NCI-H526 (cell line): ENCODE measurements around the gene TPD52L1.
"Not testable (repeated sequence)": the region's sequence is repeated elsewhere in the genome, so short reads cannot be mapped to it uniquely, and the experiment has no call there.

Experiments used
- DNase-seq, 2 experiments: peaks; one replicate each; lab custom pipeline; 2025; lab: John Stamatoyannopoulos, UW

The TPD52L1 gene, protein sequence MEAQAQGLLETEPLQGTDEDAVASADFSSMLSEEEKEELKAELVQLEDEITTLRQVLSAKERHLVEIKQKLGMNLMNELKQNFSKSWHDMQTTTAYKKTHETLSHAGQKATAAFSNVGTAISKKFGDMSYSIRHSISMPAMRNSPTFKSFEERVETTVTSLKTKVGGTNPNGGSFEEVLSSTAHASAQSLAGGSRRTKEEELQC

DNA sequence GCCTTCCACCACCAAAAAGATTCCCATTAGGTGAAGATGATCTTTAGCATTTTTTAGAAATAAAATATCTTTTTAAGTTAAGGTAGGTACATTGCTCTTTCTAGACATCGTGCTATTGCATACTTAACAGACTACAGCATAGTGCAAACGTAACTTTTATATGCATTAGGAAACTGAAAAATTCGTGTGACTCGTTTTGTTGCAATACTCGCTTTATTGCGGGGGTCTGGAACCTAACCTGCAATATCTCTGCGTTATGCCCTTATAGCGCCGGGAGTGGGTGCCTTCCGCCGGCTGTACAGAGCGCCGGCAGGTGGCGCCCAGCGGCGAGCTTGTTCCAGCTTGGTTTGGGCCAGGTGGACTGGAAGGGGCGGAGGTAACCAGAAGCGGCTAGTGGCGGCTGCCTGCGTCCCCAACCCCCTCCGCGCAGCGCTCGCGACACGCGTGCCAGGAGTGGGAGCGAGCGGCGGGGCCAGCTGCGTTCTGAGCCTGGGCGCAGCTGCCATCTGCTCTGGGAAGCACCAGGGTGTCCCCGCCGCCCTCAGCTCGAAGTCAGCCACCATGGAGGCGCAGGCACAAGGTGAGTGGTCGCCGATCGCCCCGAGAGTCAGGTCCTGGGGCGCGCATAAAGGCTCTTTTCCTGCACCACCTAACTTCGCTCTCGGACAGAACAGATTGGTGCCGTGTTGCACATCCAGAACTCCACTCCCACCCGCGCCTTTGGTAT is at the start of gene TPD52L1:
Gene TPD52L1 (plus strand): TSS at position 383 of the 727 bp plus-strand sequence. CDS start 179 bp downstream, at position 562.
- DNase-seq, result peak; percentile 47 to 77

DNA sequence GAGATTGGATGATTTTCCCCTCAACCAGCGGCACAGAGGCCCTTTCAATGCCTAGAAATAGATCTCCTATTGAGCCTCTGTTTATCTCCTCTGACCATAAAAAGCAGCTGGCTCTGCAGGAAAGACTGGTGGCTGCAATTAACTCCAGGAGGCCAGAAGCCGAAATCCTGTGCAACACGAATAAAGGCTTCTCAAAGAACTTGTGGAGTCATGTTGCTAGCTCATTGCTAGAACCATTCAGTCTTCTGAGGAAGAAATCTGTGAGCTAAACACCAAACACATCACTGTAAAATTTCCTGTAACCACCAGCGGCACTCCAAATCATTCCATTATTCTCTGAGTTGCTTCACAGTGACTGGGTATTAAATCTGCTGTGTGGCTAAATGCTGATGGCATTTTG is 49.1 kb upstream of the TPD52L1 start:
- no peak for DNase-seq

DNA sequence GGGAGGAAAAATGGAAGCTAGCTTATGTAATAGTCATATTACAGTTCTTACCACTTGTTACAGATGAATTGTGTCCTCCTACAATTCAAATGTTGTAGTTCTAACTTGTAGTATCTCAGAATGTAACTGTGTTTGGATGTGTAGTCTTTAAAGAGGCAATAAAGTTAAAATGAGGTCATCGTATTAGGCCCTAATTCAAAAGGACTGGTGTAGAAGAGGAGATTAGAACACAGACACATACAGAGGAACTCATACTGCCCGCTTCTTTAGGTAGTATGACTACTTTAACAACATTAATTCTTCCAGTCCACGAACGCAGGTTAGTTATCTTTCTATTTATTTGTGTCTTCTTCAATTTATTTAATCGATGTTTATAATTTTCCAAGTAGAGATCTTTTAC is 46.5 kb upstream of the TPD52L1 start:
- DNase-seq, result no peak

DNA sequence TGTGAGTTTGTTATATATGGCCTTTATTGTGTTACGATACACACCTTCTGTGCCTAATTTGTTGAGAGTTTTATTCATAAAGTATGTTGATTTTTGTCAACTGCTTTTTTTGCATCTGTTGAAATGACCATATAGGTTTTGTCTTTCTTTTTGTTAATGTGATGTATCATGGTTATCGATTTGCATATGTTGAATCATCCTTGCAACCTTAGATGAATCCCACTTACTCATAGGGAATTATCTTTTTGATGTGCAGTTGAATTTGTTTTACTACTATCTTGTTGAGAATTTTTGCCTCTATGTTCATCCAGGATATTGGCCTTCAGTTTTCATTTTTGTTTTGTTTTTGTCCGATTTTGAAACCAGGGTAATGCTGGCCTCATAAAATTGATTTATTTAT is 45.7 kb upstream of the TPD52L1 start:
- DNase-seq, result no peak

DNA sequence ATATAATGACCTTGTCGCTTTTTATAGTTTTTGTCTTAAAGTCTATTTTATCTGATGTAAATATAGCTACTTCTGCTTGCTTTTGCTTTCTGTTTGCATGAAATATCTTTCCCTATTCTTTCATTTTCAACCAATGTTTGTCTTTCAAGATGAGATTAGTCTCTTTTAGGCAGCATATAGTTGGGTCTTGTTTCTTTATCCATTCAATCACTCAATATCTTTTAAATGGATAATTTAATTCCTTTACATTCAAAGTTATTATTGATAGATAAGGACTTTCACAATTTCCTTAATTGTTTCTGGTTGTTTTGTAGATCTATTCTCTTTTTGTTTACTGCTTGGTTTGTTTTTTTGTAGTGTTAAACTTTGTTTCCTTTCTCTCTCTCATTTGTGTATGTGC is 43.5 kb upstream of the TPD52L1 start:
- DNase-seq, result no peak

DNA sequence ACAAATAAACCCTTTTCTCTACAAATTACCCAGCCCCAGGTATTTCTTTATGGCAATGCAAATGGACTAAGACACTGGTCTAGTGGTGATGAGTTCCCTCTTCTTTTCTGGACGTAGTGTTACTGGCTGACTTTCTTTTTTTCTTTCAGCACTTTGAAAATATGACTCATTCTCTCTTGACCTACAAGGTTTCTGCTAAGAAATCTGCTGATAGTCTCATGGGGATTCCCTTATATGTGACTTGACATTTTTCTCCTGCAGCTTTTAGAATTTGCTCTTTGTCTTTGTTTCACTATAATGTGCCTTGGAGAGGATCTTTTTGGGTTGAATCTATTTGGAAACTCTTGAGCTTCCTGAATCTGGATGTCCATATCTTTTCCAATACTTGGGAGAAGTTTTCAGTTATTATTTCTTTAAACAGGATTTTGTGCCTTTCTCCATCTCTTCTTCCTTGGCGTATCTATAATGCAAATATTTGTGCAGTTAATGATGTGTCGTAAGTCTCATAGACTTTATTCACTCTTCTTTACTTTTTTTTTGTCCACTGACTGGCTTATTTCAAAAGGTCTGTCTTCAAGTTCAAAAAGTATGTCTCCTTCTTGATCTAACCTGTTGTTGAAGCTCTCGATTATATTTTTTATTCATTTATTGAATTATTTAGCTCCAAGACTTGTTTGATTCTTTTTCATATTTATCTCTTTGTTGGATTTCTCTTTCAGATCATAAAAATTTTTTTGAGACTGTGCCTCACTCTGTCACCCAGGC is 42.2 kb upstream of the TPD52L1 start:
- DNase-seq, result no peak

DNA sequence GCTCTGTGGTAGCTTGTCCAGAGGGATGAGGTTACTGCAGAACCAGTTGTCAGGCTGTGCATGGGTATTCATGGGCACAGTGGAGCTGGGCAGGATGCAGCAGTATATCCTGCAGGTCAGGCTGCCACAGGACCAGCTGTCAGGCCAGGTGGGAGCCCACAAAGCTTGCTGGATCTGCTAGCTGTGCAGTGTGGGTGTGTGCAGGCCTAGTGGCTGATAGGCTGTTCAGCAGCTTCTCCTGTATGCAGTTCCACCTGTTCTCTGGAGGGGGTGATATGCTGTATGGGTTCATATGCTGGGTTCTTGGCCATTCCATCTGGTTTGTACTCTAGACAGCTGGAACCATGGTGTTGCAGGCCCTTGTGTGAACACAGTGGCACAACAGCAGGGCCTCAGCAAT is 40.6 kb upstream of the TPD52L1 start:
- no peak for DNase-seq

DNA sequence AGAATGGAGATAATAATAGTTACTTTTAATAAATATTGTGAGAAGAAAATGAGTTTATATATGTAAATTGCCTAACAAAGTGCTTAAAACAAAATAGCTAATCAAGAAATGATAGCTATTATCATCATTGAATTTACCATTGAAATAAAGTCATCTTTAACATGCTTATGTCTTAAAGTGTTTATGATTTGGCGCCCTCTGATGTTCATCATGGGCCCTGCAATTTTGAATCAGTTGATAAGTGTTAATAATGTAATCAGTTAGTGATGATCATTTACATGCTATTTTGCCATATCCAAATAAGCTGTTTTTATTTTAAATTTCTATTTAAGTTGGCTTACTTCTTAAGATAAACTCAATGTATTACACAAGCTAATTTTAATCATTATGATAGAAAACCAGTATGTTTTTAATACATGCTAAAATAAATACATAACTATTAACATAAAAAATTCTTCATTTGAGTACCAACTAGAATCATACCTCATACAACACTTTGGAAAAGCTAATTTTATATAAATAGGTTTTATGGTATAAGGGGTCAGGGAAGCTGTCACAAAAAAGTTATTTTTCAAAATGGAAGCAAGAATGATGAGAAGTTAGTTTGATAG is 39.2 kb upstream of the TPD52L1 start:
- peak; percentile 38 to 60 for DNase-seq

DNA sequence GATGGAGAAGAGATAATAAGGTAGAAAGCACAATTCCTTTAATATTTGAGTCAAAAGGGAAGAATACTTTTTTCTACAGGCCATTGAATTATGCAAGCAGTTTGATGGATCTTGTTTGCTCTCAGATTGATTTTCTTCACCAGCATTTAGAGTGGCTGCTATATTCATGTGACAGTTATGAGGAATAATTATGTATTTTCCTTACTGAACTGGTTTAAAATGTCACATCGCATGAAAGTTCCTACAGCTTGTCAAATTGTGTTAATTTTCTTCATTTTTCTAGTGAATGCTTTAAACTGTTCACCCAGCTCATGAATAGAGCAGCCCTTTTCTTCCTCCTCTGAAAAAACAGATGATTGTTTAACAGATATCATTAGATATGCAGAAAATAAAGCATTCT is 37.4 kb upstream of the TPD52L1 start:
- no peak for DNase-seq

DNA sequence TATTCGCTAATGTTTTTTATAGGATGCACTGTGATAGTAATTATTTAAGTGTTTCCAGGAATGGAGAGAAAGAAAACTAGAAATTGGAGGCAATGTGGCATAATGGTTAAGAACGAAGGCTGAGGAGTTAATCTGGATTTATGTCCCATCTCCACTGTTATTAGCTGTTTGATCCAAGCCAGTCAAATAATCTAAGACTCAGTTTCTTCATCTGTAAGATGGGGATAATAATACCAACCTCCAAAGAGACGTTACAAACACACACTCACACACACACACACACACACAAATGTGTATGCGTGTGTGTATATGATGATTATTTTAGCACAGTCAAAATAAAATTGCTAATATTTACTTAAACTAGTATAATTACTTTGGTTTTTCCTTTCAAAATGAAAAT is 36.9 kb upstream of the TPD52L1 start:
- DNase-seq, result no peak

DNA sequence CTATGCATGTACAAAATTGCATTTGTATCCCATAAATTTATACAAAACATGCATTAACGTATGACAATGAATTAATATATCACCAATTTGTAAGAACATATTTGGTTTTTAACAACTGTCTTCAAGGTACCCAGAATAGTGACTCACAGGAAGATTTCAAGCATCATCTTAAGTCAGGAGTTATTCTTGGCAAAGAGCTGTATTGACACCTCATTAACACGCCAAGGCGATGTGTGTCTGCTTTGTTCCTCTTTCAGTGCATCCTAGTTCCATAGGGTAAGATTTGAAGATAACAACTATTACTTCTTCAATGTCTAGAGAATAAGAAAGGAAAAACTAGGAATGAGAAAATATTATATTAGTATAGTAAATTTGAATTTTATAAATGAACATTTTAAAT is 35.8 kb upstream of the TPD52L1 start:
- DNase-seq, result no peak

DNA sequence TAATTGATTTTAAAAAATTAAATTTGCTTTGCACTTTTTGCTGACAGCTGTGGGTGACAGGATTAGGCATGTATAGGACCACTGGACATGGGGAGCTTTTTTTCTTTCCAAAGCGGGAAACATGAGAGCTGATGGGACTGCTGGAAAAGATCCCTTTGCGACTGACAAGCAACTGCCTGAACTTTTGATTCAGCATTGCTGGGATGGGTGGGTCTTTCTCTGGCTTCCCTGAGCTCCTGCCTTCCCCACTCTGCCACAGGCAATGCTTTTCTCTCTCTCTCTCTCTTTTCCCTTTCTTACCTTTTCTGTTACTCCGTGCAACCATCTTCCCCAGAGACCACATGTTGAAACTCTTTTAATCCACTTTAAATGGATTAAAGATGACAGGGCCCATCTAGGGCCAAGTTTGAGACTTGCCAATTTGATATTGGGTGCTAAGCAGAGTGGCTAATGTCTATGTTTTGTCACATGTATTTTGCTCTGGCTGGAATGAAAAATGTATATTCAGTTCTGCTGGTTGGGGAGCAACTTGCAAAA is 33.5 kb upstream of the TPD52L1 start:
- DNase-seq, result no peak

DNA sequence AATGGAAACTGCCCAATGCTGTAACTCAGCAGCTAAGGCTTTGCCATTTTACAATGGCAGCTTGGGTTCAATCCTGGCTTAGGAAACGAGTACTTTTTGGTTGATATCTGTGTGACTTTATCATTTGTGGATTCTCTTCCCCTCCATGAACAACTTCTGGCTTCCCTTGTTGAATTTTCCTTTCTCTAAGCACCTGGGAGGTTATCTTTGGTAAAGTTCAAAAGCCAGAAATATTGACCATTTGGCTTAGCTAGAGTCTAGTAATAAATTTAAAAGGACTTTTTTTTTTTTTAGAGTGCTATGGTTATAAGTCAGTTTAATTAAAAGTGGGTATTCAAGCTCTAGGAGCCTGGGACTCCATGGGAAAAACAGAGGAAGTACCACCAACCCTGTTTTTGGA is 31.7 kb upstream of the TPD52L1 start:
- DNase-seq, result no peak

DNA sequence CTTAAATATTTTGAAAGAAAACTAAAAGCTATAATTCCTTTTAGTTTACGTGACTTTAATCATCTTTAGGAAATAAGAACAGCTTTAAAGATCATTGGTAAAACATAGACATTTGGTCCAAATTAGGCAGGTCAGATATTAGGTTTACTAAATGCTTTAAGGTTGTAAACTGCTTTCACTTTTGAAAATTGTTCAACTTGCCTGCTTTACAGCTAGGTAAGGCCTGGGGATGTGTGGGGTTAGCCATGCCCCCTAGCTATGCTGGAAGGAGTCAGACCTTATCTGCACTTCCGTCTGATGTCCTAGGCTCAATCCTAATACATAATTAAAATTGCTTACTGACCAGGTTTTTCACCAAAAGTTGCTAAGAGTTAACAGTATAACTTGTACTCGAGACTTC is 30.5 kb upstream of the TPD52L1 start:
- DNase-seq, result no peak

DNA sequence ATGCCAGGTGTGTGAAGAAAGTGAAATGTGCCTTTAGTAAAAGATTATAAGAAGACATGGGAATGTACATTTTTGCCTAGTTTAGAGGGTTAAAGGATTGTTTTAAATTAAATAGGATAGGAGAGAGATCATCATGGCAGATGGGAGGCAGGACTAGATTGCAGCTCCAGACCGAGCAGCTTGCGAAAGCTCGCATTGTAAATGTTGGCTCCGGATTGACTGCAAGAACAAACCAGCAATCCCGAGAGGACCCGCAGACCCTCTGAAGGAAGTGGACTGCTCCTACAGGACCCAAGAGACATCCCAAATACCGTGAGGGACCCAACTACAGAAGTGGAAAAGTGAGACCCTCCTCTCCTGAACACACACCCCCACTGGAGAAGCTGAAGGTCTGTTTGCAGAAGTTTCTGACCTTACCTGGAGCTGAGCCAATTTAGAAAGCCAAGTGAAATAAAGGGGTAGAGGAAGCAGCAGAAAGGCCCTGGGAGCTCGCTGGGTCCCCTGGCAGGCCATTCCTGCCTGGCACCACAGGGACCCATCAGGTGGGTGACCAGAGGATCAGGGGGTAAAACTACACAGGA is 30.0 kb upstream of the TPD52L1 start:
- DNase-seq, result no peak

DNA sequence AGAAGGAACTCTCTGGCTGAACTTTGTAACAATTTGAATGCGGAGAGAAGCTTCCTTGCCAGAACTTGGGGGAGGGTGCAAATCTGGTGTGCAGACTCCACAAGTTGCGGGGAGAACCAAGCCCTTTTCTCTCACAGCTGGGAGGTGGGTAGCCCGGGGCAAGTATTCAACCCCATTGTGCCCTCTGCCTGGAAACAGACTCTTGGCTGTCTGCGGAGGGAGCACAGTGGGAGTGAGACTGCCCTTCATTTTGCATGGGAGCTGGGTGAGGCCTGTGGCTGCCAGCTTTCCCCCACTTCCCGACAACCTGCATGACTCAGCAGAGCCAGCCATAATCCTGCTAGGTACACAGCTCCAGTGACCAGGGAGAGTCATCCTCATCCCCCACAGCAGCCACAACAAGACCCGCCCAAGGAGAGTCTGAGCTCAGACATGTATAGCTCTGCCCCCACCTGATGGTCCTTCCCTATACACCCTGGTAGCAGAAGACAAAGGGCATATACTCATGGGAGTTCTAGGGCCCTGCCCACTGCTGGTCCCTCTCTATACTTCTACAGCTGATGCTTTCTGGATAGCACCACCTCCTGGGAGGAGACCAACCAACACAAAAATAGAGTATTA is 29.4 kb upstream of the TPD52L1 start:
- no peak for DNase-seq

DNA sequence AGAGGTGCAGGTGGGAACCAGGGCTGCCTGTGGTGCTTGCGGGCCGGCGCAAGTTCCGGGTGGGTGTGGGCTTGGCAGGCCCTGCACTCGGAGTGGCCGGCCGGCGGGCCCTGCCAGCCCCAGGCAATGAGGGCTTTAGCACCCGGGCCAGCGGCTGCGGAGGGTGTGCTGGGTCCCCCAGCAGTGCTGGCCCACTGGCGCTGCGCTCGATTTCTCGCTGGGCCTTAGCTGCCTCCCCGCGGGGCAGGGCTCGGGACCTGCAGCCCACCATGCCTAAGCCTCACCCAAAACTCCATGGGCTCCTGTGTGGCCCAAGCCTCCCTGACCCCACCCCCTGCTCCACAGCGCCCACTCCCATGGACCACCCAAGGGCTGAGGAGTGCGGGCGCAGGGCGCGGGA is 27.7 kb upstream of the TPD52L1 start:
- not testable (repeated sequence) for DNase-seq

DNA sequence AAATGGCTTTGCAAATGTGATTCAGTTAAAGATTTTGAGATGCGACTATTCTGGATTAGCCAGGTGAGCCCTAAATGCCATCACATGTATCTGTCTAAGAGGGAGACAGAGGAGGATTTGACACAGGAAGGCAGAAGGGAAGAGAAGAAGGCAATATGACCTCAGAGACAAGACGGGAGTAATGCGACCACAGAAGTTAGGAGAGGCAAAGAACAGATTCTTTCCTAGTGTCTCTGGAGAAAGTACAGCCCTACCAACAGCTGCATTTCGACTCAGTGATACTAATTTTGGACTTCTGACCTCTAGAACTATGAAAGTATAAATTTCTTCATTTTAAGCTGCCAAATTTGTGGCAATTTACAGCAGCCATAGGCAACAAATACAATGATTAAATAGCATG is 24.2 kb upstream of the TPD52L1 start:
- no peak for DNase-seq

DNA sequence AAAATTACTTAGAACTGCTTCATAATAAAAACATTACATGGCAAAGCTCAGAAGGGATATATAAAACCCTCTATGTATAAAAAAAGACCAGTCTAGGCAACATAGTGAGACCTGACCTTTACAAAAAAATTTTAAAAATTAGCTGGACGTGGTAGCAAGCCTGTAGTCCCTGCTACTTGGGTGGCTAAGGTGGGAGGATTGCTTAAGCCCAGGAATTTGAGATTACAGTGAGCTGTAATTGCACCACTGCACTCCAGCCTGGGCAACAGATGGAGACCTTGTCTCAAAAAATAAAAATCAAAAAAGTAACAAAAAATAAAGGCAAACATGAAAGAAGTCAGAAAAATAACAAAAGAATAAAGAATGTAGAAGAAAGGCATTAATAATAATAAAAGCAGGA is 21.5 kb upstream of the TPD52L1 start:
- no peak for DNase-seq

DNA sequence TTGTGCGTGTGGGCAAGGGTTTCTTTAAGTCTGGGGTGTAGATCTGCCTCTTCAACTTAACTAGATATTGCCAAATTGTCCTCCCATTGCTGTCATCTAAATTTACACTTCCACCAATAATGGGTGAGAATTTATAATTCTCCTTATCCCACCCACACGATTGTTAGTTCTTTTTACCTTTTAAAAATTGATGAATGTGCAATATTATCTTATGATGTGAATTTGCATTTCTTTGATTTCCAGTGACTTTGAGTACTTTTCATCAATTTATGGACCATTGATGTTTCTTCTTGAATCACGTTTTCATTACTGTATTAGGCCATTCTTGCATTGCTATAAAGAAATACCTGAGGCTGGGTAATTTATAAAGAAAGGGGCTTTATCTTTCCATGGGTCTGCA is 17.2 kb upstream of the TPD52L1 start:
- no peak for DNase-seq

DNA sequence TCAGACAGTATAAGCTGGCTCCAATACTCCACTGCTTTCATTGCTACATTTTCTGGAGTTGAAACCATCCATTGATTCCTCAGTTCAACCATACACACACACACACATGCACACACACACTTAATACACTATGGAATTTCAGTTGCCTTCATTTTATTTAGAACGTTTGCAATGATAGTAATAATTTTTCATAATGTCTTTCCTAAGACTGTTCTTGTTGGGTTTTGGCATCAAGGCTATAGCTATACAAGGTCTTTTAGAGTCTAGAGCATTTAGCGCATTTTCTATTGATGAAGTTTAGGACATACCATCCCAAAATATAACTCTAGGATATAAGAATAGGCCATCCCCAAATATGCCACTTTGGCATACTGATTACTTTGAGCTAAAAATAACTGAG is 15.5 kb upstream of the TPD52L1 start:
- no peak for DNase-seq

DNA sequence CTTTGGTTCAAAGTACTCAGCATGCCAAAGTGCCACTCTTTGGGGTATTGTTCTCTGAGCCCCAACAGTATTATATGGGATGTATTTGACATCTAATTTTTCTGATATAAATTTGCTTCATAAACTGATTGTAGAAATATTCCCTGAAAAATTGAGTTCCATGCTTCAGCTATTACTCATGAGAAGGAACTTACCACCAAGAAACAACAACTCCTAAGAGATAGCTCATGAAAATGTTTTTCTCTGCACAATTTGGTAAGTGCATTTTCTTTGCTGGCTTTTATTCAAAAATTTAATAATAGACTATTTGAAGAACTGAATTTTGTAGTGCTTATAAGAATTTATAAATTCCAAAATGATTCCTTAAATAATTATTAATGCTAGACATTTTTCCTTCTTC is 12.8 kb upstream of the TPD52L1 start:
- no peak for DNase-seq
